EH (cell line): ENCODE results near the gene CLDN19.

ENCODE experiments used
- DNase-seq: peaks from one replicate; pipeline ENCODE4 v3.0.0-alpha.2; 2015; ENCODE audit warnings: low read depth

CLDN19 gene

GRCh38 chr1:42739753-42740700, at the start of gene CLDN19:
CLDN19 (minus strand) TSS chr1:42740236; CDS start chr1:42740063, 173 bp downstream.
- no peak for DNase-seq

- DNase-seq, result no peak
Measured at GRCh38 chr1:42788021-42788420, 48.0 kb upstream of the CLDN19 start.

GRCh38 chr1:42786097-42786496, 46.1 kb upstream of the CLDN19 start:
- DNase-seq, result no peak

- DNase-seq, result peak; percentile 36
Measured at GRCh38 chr1:42784946-42785693, 45.1 kb upstream of the CLDN19 start, which contains the start of gene TMEM269. TMEM269 (plus strand) TSS chr1:42784991; CDS start chr1:42789894, 4,903 bp downstream.

GRCh38 chr1:42784547-42784945, 44.5 kb upstream of the CLDN19 start:
- no peak for DNase-seq

- no peak for DNase-seq
Measured at GRCh38 chr1:42783092-42783491, 43.1 kb upstream of the CLDN19 start.

GRCh38 chr1:42780176-42780575, 40.1 kb upstream of the CLDN19 start:
- no peak for DNase-seq

GRCh38 chr1:42779725-42780124, 39.7 kb upstream of the CLDN19 start:
- DNase-seq, result no peak

GRCh38 chr1:42777852-42778251, 37.8 kb upstream of the CLDN19 start:
- DNase-seq, result peak; percentile 51

- DNase-seq, result no peak
Measured at GRCh38 chr1:42776502-42776901, 36.5 kb upstream of the CLDN19 start.

GRCh38 chr1:42774928-42775526, 35.0 kb upstream of the CLDN19 start:
- DNase-seq, result no peak

- DNase-seq, result no peak
Measured at GRCh38 chr1:42773420-42773819, 33.4 kb upstream of the CLDN19 start.

GRCh38 chr1:42769811-42770210, 29.8 kb upstream of the CLDN19 start:
- DNase-seq, result no peak

GRCh38 chr1:42768172-42768571, 28.1 kb upstream of the CLDN19 start:
- no peak for DNase-seq

GRCh38 chr1:42767510-42768000, 27.5 kb upstream of the CLDN19 start:
- no peak for DNase-seq

- DNase-seq, result peak; percentile 99
Measured at GRCh38 chr1:42766741-42767509, 26.9 kb upstream of the CLDN19 start, which contains the start of the genes C1orf50 and P3H1. C1orf50 (plus strand) TSS chr1:42767249; CDS start chr1:42767312, 63 bp downstream. P3H1 (minus strand) TSS chr1:42767028; CDS start chr1:42766971, 57 bp downstream.

- DNase-seq, result peak; percentile 87
Measured at GRCh38 chr1:42765832-42766740, 26.1 kb upstream of the CLDN19 start.

- peak; percentile 57 for DNase-seq
Measured at GRCh38 chr1:42765269-42765668, 25.2 kb upstream of the CLDN19 start.

GRCh38 chr1:42762269-42762668, 22.2 kb upstream of the CLDN19 start:
- no peak for DNase-seq

GRCh38 chr1:42761567-42761966, 21.5 kb upstream of the CLDN19 start:
- no peak for DNase-seq
